ENCODE results near the gene KIF14.
A peak's percentile ranks its signal among the peaks of the same experiment; 100 is the strongest.
"Not testable (repeated sequence)": the region's sequence is repeated elsewhere in the genome, so short reads cannot be mapped to it uniquely, and the experiment has no call there.

The KIF14 gene

GRCh38 chr1:200546577-200546976 lies 74.0 kb downstream of the KIF14 start:
- no peak for DNase-seq (ENCODE audit: low spot score)

- no peak for DNase-seq (ENCODE audit: low spot score)
These were observed 78.4 kb downstream of the KIF14 start for GRCh38 chr1:200542162-200542561.

GRCh38 chr1:200540281-200540680 lies 80.3 kb downstream of the KIF14 start:
- no peak for DNase-seq (ENCODE audit: low spot score)

- DNase-seq (ENCODE audit: low spot score): no peak
These were observed 82.4 kb downstream of the KIF14 start for GRCh38 chr1:200538179-200538578.

GRCh38 chr1:200535605-200536004 lies 84.9 kb downstream of the KIF14 start:
- peak; percentile 15 for DNase-seq (ENCODE audit: low spot score)

- DNase-seq (ENCODE audit: low spot score): no peak
These were observed 89.8 kb downstream of the KIF14 start for GRCh38 chr1:200530623-200531261.

GRCh38 chr1:200528858-200529606 lies 91.5 kb downstream of the KIF14 start:
- no peak for DNase-seq (ENCODE audit: low spot score)

GRCh38 chr1:200527670-200528069 lies 92.9 kb downstream of the KIF14 start:
- no peak for DNase-seq (ENCODE audit: low spot score)

- no peak for DNase-seq (ENCODE audit: low spot score)
These were observed 93.6 kb downstream of the KIF14 start for GRCh38 chr1:200526709-200527612.

GRCh38 chr1:200525090-200525987 lies 95.2 kb downstream of the KIF14 start:
- no peak for DNase-seq (ENCODE audit: low spot score)

- DNase-seq (ENCODE audit: low spot score): not testable (repeated sequence)
These were observed 96.0 kb downstream of the KIF14 start for GRCh38 chr1:200524551-200524950.

GRCh38 chr1:200524092-200524491 lies 96.5 kb downstream of the KIF14 start:
- DNase-seq (ENCODE audit: low spot score): no peak

- DNase-seq (ENCODE audit: low spot score): no peak
These were observed 99.8 kb downstream of the KIF14 start for GRCh38 chr1:200520735-200521134.

GRCh38 chr1:200518524-200518923 lies 102.0 kb downstream of the KIF14 start:
- no peak for DNase-seq (ENCODE audit: low spot score)

GRCh38 chr1:200512191-200512590 lies 108.4 kb downstream of the KIF14 start:
- DNase-seq (ENCODE audit: low spot score): no peak

GRCh38 chr1:200510228-200510623 lies 110.3 kb downstream of the KIF14 start:
- DNase-seq (ENCODE audit: low spot score): peak; percentile 84

GRCh38 chr1:200506471-200506870 lies 114.1 kb downstream of the KIF14 start:
- DNase-seq (ENCODE audit: low spot score): no peak

- no peak for DNase-seq (ENCODE audit: low spot score)
These were observed 115.3 kb downstream of the KIF14 start for GRCh38 chr1:200505257-200505656.

Measured in activated CD4-positive, alpha-beta T cell treated with anti-CD3 and anti-CD28 coated beads, Interleukin-2, Interleukin-4, amounts not matched to agents 100 ng/mL and 50 ng/mL, durations not matched to agents 16 hours and 8 hours (primary cell).